ENCODE data around the gene TSHZ1. TPM values are rescaled to one million over a fixed set of nuclear protein-coding genes. Genes with fewer than 3 reads are reported as not detected.

Gene TSHZ1
- total and polyA plus RNA-seq, 2 of the 8 experiments (the other 6 are each of a cell fraction or from before 2014, with no cell fraction given) = 0.03 to 0.32 TPM

DNA sequence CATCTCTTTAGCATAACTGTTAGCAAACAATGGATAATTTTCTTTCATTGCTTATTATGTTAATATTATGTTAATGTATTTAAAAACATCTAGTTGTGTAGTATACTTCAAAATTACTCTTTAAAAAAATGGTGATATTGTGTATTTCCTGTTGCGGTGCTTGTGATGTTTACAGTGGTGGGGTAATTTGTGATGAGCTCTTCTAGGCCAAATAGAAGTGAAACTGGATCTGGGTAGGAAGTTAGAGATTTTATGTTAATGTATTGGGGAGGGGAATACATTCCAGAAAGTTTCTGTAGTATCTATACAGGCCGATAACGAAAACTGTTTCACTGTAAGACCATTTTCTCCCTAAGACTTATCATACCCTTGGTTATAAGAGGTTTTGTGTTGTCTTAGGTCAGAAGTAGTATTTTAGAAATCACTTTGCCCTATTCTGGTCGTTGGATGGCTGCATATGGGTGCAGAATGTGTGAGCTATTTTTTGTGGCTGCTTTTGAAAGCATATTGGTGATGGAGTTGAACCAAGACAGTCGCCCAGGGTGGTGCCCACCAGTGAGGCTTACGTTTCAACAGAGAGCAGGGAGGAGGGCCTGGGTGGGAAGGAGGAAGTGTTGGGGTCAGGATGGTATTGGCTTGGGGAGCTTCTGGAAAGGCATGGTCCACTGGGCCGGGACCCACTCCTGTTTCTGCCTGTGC is 5.8 kb downstream of the TSHZ1 start:
- H2BK120ac ChIP-seq (replicated peaks; ENCODE audit: low read depth, low read length) = no peak overlapping the region
- no peak for TF ChIP-seq RXRA (IDR thresholded peaks at IDR 0.05; ENCODE audit: insufficient read depth, low read depth, low read length)
- TF ChIP-seq SIN3A (conservative IDR thresholded peaks at IDR 0.05 in 1 of 2, IDR thresholded peaks at IDR 0.05 in 1 of 2; ENCODE audit: low read depth in 1 of 2, low read length in 2 of 2) = no peak
- no peak for TF ChIP-seq SUZ12 (IDR thresholded peaks at IDR 0.05; ENCODE audit: low read length)
- no peak for TF ChIP-seq KDM4A (IDR thresholded peaks at IDR 0.05; ENCODE audit: low read depth, low read length, severe bottlenecking)
- TF ChIP-seq, protein P1, sequence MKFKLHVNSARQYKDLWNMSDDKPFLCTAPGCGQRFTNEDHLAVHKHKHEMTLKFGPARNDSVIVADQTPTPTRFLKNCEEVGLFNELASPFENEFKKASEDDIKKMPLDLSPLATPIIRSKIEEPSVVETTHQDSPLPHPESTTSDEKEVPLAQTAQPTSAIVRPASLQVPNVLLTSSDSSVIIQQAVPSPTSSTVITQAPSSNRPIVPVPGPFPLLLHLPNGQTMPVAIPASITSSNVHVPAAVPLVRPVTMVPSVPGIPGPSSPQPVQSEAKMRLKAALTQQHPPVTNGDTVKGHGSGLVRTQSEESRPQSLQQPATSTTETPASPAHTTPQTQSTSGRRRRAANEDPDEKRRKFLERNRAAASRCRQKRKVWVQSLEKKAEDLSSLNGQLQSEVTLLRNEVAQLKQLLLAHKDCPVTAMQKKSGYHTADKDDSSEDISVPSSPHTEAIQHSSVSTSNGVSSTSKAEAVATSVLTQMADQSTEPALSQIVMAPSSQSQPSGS (IDR thresholded peaks at IDR 0.05; ENCODE audit: low read length) = no peak
- TF ChIP-seq RBBP5 (IDR thresholded peaks at IDR 0.05; ENCODE audit: borderline replicate concordance, low read depth, low read length) = no peak
- no peak for TF ChIP-seq NANOG (IDR thresholded peaks at IDR 0.05; ENCODE audit: insufficient read depth, low read depth, low read length, poor library complexity, severe bottlenecking)
- no peak for TF ChIP-seq MAFK (IDR thresholded peaks at IDR 0.05; ENCODE audit: low read depth, low read length)

More for the DNA sequence above, 5.8 kb downstream of the TSHZ1 start:
- no peaks in the 10 kb centered on the region for H4K20me1 ChIP-seq (replicated peaks in 1 of 2; ENCODE audit: control insufficient read depth in 1 of 2, insufficient read depth in 2 of 2, low read length in 2 of 2)
- peaks cover 10 to 22% (median 19%) of the 10 kb centered on the region in 4 experiments for H3K27me3 ChIP-seq (replicated peaks in 1 of 4; ENCODE audit: control insufficient read depth in 3 of 4, extremely low read depth in 1 of 4, insufficient read depth in 3 of 4, low read length in 3 of 4)
- H3K18ac ChIP-seq (ENCODE audit: extremely low read depth, low read length) = no peak overlapping the region
- no peaks in the 10 kb centered on the region for H3K9me3 ChIP-seq (ENCODE audit: insufficient read depth in 2 of 2, low read depth in 1 of 2, low read length in 1 of 2)
- no peak overlapping the region for H2AFZ ChIP-seq (ENCODE audit: low read length)
- no peak overlapping the region for H3K4ac ChIP-seq (replicated peaks; ENCODE audit: insufficient read length, low read depth, low read length)
- FAIRE-seq (no peak), DNase-seq (ENCODE audit: low read depth in 1 of 2, low spot score in 2 of 2) (no peak)
- 86% methylated on average over 7 of the region's 7 CpGs; no CpG with 5 or more reads in 1 of the 2 experiments for WGBS, 2 experiments (ENCODE audit: extremely low coverage in 1 of 2, insufficient coverage in 1 of 2, insufficient read length in 1 of 2, insufficient replicate concordance in 2 of 2, low coverage in 1 of 2, low lambda C conversion rate in 2 of 2, missing lambda C conversion rate in 1 of 2)
- no peak overlapping the region for H3K4me2 ChIP-seq (ENCODE audit: insufficient read depth in 1 of 2, low read depth in 2 of 2, low read length in 2 of 2)
- no peaks in the 10 kb centered on the region for H3K79me2 ChIP-seq (ENCODE audit: control insufficient read depth in 1 of 2, insufficient read depth in 2 of 2, low read length in 2 of 2)
- H4K91ac ChIP-seq (replicated peaks; ENCODE audit: insufficient read length, low read length) = no peak overlapping the region
- no peak overlapping the region for H2BK20ac ChIP-seq (ENCODE audit: low read length)
- H3K14ac ChIP-seq (ENCODE audit: insufficient read length) = no peak overlapping the region
- no peak overlapping the region for H3K56ac ChIP-seq (replicated peaks; ENCODE audit: insufficient read length, low read depth, low read length)
- no peak overlapping the region for H4K5ac ChIP-seq (ENCODE audit: insufficient read length, low read depth, low read length)
- ChIA-PET POLR2A (ENCODE audit: partially characterized antibody) (no interaction called here), CTCF (ENCODE audit: partially characterized antibody) (interaction anchor here (0.5 kb wide), 1 partner anchor 642 kb away, joined by 3 read pairs; no protein-coding TSS in a partner anchor)
- no peak overlapping the region for H2AK5ac ChIP-seq (ENCODE audit: low read depth, low read length)
- H3K4me1 ChIP-seq (replicated peaks in 1 of 4; ENCODE audit: control insufficient read depth in 3 of 4, insufficient read depth in 4 of 4, low read length in 3 of 4) = peaks cover 0 to 5% (median 0%) of the 10 kb centered on the region in 4 experiments; a peak in 1 of 7 replicates
- H3K4me3 ChIP-seq (ENCODE audit: extremely low read depth in 1 of 4, insufficient read depth in 2 of 4, low read depth in 3 of 4, low read length in 4 of 4) = no peak overlapping the region
- H3K23ac ChIP-seq (ENCODE audit: insufficient read length) = no peak overlapping the region
- H3K9ac ChIP-seq (replicated peaks in 1 of 4; ENCODE audit: extremely low read depth in 1 of 4, low read depth in 3 of 4, low read length in 3 of 4) = no peak overlapping the region
- no peak overlapping the region for H2BK15ac ChIP-seq (ENCODE audit: low read length)
- H2BK12ac ChIP-seq (ENCODE audit: low read depth, low read length) = no peak overlapping the region
- H3K36me3 ChIP-seq (ENCODE audit: control insufficient read depth in 2 of 4, insufficient read depth in 4 of 4, low read length in 3 of 4) = no peaks in the 10 kb centered on the region
- peaks cover 4% of the 10 kb centered on the region; the same call in 1 of the 2 replicates for H3K23me2 ChIP-seq (ENCODE audit: low read depth, low read length)
- H4K8ac ChIP-seq (ENCODE audit: extremely low read depth, insufficient read depth, low read length) = no peak overlapping the region
- no peaks in the 10 kb centered on the region for H3K79me1 ChIP-seq (ENCODE audit: low read depth, low read length)
- H2BK5ac ChIP-seq (ENCODE audit: low read depth, low read length) = no peak overlapping the region
- no peak overlapping the region for H3K27ac ChIP-seq (ENCODE audit: low read depth, low read length)
